WTC11 (cell line): ENCODE results near the gene CROCC2. TPM values are rescaled to one million over a fixed set of nuclear protein-coding genes. Genes with fewer than 3 reads are reported as not detected.

ENCODE experiments used
- ATAC-seq: fragments of 200-7000 bp; cut with Tn5 transposase; 2 replicates; pipeline ENCODE4 v1.10.0; 2021; ENCODE audit warnings: mild to moderate bottlenecking, moderate library complexity
- CTCF ChIA-PET: fragments of 300-600 bp; sonication (Branson Sonifier 250); formaldehyde crosslinking; loops from one replicate; lab custom pipeline; 2021; ENCODE audit warnings: antibody characterized with exemption; lab: Charles Lee
- POLR2A ChIA-PET: fragments of 350-600 bp; sonication (Branson Sonifier 250); formaldehyde crosslinking; loops from one replicate; lab custom pipeline; 2021; ENCODE audit warnings: antibody characterized with exemption; lab: Charles Lee
- DNase-seq: peaks from one replicate; pipeline ENCODE4 v3.0.0; 2021; ENCODE audit warnings: low spot score
- H3K27ac Mint-ChIP-seq: 2 replicates; pipeline ENCODE4 v1.8.0; 2021; ENCODE audit warnings: mixed read lengths
- H3K27me3 Mint-ChIP-seq: 2 replicates; pipeline ENCODE4 v1.8.0; 2021; ENCODE audit warnings: low read depth, mild to moderate bottlenecking, moderate library complexity, mixed read lengths
- H3K36me3 Mint-ChIP-seq: 2 replicates; pipeline ENCODE4 v1.8.0; 2021; ENCODE audit warnings: mixed read lengths
- H3K4me1 Mint-ChIP-seq: 2 replicates; pipeline ENCODE4 v1.8.0; 2022; ENCODE audit warnings: mixed read lengths
- H3K4me3 Mint-ChIP-seq: 2 replicates; pipeline ENCODE4 v1.8.0; 2021; ENCODE audit warnings: mild to moderate bottlenecking, moderate library complexity, mixed read lengths
- H3K9me3 Mint-ChIP-seq: 2 replicates; pipeline ENCODE4 v1.8.0; 2021; ENCODE audit warnings: mixed read lengths
- CBFB ChIP-seq: sonication (generic); formaldehyde crosslinking; IDR thresholded peaks from 2 replicates; pipeline ENCODE4 v1.8.1; 2022; ENCODE audit warnings: mild to moderate bottlenecking, low read depth, missing genetic modification reagents
- FOXJ3 ChIP-seq: sonication (generic); formaldehyde crosslinking; IDR thresholded peaks from 2 replicates; pipeline ENCODE4 v1.9.0; 2021; ENCODE audit warnings: missing genetic modification reagents, mild to moderate bottlenecking, borderline replicate concordance
- FOXK1 ChIP-seq: sonication (generic); formaldehyde crosslinking; IDR thresholded peaks from 2 replicates; pipeline ENCODE4 v1.8.0; 2022; ENCODE audit warnings: mild to moderate bottlenecking, moderate library complexity, missing genetic modification reagents
- FOXP1 ChIP-seq: sonication (generic); formaldehyde crosslinking; IDR thresholded peaks from 2 replicates; pipeline ENCODE4 v1.8.0; 2022; ENCODE audit warnings: missing genetic modification reagents, mild to moderate bottlenecking, moderate library complexity, borderline replicate concordance
- IRF2 ChIP-seq: sonication (generic); formaldehyde crosslinking; IDR thresholded peaks from 2 replicates; pipeline ENCODE4 v1.8.0; 2022; ENCODE audit warnings: low read depth, missing genetic modification reagents, borderline replicate concordance
- KAT7 ChIP-seq: sonication (generic); formaldehyde crosslinking; IDR thresholded peaks from 2 replicates; pipeline ENCODE4 v1.8.1; 2023; ENCODE audit warnings: missing genetic modification reagents, mild to moderate bottlenecking, borderline replicate concordance
- OVOL2 ChIP-seq: fragments of 250-450 bp; sonication (Bioruptor Pico); IDR thresholded peaks from 2 replicates; pipeline ENCODE4 v1.9.0; 2021; ENCODE audit warnings: mild to moderate bottlenecking, borderline replicate concordance
- SP1 ChIP-seq: sonication (generic); formaldehyde crosslinking; conservative IDR thresholded peaks from 2 replicates; pipeline ENCODE4 v1.8.1; 2022; ENCODE audit warnings: missing genetic modification reagents
- ZNF219 ChIP-seq: sonication (generic); formaldehyde crosslinking; IDR thresholded peaks from 2 replicates; pipeline ENCODE4 v1.8.0; 2023; ENCODE audit warnings: missing genetic modification reagents, mild to moderate bottlenecking, borderline replicate concordance
- ZNF263 ChIP-seq: sonication (generic); formaldehyde crosslinking; IDR thresholded peaks from 2 replicates; pipeline ENCODE4 v1.8.1; 2022; ENCODE audit warnings: low read depth, mild to moderate bottlenecking, moderate library complexity, missing genetic modification reagents
- ZNF396 ChIP-seq: fragments of 250-450 bp; sonication (Bioruptor Pico); IDR thresholded peaks from 2 replicates; pipeline ENCODE4 v1.8.0; 2021; ENCODE audit warnings: mild to moderate bottlenecking, moderate library complexity, borderline replicate concordance
- ZNF423 ChIP-seq: fragments of 250-450 bp; sonication (Bioruptor Pico); IDR thresholded peaks from 2 replicates; pipeline ENCODE4 v2.1.2; 2022; ENCODE audit warnings: mild to moderate bottlenecking, moderate library complexity
- ZNF671 ChIP-seq: fragments of 250-450 bp; sonication (Bioruptor Pico); IDR thresholded peaks from 2 replicates; pipeline ENCODE4 v1.8.0; 2021; ENCODE audit warnings: mild to moderate bottlenecking
- total RNA-seq: library from RNA; stranded (reverse); gene quantifications from 3 replicates; pipeline ENCODE4 v1.2.3, GENCODE V29; 2021
- TF ChIP-seq, protein P1 (sequence below): sonication (generic); formaldehyde crosslinking; IDR thresholded peaks from 2 replicates; pipeline ENCODE4 v1.8.1; 2023; ENCODE audit warnings: mild to moderate bottlenecking, missing genetic modification reagents, moderate library complexity
- TF ChIP-seq, protein P2 (sequence below): fragments of 250-450 bp; sonication (Bioruptor Pico); IDR thresholded peaks from 2 replicates; pipeline ENCODE4 v1.9.0; 2021; ENCODE audit warnings: moderate library complexity, mild to moderate bottlenecking, inconsistent platforms, borderline replicate concordance
- TF ChIP-seq, protein P3 (sequence below): fragments of 250-450 bp; sonication (Bioruptor Pico); conservative IDR thresholded peaks from 2 replicates; pipeline ENCODE4 v1.9.0; 2021; ENCODE audit warnings: mild to moderate bottlenecking
- TF ChIP-seq, protein P4 (sequence below): fragments of 250-450 bp; sonication (Bioruptor Pico); IDR thresholded peaks from 2 replicates; pipeline ENCODE4 v1.9.0; 2021; ENCODE audit warnings: mild to moderate bottlenecking
- TF ChIP-seq, protein P5 (sequence below): fragments of 250-450 bp; sonication (Bioruptor Pico); IDR thresholded peaks from 2 replicates; pipeline ENCODE4 v2.1.2; 2022; ENCODE audit warnings: mild to moderate bottlenecking, moderate library complexity
- TF ChIP-seq, protein P6 (sequence below): fragments of 250-450 bp; sonication (Bioruptor Pico); IDR thresholded peaks from 2 replicates; pipeline ENCODE4 v1.9.0; 2021; ENCODE audit warnings: mild to moderate bottlenecking, borderline replicate concordance

CROCC2 gene
- total RNA-seq, 1 experiment from 2014 or later, result not detected

DNA sequence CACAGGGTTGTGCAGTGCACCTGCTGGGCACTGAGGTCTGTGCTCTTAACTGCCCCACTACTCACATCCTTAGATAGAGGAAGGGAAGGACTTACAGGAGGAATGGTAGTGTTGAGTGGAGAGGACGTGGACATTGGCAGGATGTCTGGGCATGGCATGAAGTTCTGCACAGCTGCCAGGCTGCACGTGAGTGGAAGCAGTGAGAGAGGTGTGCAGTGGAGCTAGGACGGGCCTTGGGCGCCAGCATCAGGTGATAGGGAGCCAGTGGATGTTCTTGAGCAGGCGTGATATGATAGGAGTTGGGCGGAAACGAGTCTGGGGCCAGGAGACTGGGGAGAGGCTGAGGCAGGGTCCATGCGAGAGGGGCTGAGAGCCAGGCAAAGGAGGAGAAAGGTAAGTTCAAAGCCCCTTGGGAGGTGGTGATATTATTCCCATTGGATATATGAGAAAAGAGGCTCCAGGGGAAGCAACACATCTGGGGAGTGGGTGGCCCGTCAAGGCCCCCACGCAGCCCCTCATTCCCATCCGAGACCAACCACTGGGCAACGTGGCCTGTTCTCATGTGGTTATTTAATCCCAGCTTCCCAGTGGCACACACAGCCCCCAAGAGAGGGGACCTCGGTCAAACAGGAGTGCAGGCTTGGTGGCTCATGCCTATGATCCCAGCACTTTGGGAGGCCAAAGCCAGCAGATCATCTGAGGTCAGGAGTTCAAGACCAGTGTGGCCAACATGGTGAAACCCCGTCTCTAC lies 46.5 kb downstream of the CROCC2 start:
- H3K27me3 Mint-ChIP-seq, result no peaks in the 10 kb centered on the region
- H3K4me3 Mint-ChIP-seq, result no peak overlapping the region
- TF ChIP-seq KAT7 (CRISPR knock-in tag) (no peak), ZNF263 (no peak), IRF2 (CRISPR knock-in tag) (no peak), OVOL2 (CRISPR knock-in tag) (no peak), CBFB (no peak)
- TF ChIP-seq, protein P1, sequence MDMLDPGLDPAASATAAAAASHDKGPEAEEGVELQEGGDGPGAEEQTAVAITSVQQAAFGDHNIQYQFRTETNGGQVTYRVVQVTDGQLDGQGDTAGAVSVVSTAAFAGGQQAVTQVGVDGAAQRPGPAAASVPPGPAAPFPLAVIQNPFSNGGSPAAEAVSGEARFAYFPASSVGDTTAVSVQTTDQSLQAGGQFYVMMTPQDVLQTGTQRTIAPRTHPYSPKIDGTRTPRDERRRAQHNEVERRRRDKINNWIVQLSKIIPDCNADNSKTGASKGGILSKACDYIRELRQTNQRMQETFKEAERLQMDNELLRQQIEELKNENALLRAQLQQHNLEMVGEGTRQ, result no peak
- TF ChIP-seq, protein P2, sequence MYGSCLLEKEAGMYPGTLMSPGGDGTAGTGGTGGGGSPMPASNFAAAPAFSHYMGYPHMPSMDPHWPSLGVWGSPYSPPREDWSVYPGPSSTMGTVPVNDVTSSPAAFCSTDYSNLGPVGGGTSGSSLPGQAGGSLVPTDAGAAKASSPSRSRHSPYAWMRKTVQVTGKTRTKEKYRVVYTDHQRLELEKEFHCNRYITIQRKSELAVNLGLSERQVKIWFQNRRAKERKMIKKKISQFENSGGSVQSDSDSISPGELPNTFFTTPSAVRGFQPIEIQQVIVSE (CRISPR knock-in tag), result no peak
- no peak overlapping the region for H3K27ac Mint-ChIP-seq
- H3K9me3 Mint-ChIP-seq, result no peaks in the 10 kb centered on the region
- peaks cover 11% of the 10 kb centered on the region; the same call in 1 of the 2 replicates for H3K4me1 Mint-ChIP-seq
- H3K36me3 Mint-ChIP-seq, result no peaks in the 10 kb centered on the region
- POLR2A ChIA-PET, result no interaction called here
- no peak for ATAC-seq
- CTCF ChIA-PET, result interaction anchor here (1.4 kb wide), 1 partner anchor 31 kb away, joined by 4 read pairs; no protein-coding TSS in a partner anchor
- DNase-seq, result no peak

DNA sequence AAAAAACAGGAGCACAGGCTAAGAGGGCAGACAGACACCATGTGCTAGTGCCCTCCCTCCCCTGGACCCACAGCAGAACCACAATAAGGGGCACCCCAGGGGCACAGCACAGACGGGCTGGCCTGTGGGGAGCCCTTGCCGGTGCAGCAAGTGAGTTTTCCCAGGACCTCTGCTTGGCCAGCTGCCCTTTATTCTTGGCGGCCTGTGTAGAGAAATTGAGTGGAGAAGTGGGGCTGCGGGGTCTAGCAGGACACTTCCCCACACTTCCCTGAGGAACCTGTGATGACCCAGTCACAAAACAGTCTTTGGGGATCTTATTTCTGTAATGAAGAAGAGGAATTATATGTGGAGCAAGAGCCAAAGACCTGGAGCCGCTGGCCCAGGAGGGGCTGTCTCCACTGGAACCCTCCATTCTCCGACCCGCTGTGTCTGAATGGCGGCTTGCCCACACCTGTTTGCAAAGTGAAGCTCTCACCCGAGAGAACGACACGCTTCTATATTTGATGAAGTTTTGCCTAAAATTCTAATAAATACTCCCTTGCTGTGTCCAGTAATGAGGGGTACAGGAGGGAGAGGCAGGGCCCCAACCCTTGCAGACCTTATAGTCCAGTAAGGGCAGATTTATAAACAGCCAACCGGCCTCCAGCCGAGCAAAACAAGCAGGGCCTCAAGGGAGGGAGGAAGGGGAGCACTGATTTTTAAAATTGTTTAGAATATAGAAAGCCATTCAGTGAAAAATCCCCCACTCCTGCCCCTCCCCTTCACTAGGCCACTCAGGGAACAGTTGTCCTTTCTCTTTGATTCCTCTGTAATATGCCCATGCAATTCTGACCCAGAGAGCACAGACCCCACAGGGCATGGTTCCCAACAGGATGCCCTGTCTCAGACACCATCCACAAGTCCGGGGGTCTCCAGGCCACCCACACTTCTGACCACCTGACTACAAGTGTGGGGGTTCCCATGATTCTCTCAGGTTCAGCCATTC lies 47.6 kb downstream of the CROCC2 start:
- DNase-seq, result no peak
- Mint-ChIP-seq H3K36me3 (no peaks in the 10 kb centered on the region), H3K4me1 (peaks cover 11% of the 10 kb centered on the region; the same call in 1 of the 2 replicates), H3K27me3 (no peaks in the 10 kb centered on the region), H3K27ac (no peak overlapping the region), H3K4me3 (no peak overlapping the region), H3K9me3 (no peaks in the 10 kb centered on the region)
- ChIA-PET POLR2A (no interaction called here), CTCF (interaction anchor here (1.2 kb wide), 1 partner anchor 39 kb away, joined by 6 read pairs; no protein-coding TSS in a partner anchor)
- ATAC-seq, result no peak
- TF ChIP-seq ZNF396, result no peak
- TF ChIP-seq ZNF423 (CRISPR knock-in tag), result no peak
- no peak for TF ChIP-seq FOXK1 (CRISPR knock-in tag)
- TF ChIP-seq, protein P3, sequence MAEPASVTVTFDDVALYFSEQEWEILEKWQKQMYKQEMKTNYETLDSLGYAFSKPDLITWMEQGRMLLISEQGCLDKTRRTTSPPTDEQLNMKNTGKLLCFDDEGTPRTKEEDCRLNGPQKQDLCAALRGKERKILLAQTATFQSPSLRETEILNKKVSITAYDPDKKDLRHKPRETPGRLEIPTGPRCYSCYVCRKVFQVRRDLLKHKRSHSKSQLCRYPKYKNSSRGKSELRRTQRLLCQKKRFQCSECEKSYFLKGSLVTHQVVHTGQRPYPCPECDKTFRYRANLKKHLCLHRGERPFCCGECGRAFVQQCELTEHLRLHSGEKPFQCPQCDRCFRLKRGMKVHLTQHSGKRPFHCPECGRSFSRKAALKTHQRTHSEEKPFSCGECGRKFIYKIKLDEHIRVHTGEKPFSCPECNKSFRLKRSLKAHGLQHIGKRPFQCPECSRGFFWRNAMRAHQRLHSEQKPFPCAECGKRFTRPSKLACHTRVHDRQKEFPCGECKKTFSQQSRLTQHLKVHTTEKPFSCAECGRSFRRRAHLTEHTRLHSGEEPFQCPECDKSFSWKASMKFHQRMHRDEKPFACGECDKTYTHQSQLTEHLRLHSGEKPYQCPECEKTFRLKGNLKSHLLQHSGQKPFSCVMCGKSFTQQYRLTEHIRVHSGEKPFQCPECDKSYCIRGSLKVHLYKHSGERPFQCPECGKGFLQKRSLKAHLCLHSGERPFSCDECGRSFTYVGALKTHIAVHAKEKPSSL (CRISPR knock-in tag), result no peak
- TF ChIP-seq SP1 (CRISPR knock-in tag), result no peak
- no peak for TF ChIP-seq ZNF671 (CRISPR knock-in tag)
- no peak for TF ChIP-seq FOXP1 (CRISPR knock-in tag)
- TF ChIP-seq, protein P4, sequence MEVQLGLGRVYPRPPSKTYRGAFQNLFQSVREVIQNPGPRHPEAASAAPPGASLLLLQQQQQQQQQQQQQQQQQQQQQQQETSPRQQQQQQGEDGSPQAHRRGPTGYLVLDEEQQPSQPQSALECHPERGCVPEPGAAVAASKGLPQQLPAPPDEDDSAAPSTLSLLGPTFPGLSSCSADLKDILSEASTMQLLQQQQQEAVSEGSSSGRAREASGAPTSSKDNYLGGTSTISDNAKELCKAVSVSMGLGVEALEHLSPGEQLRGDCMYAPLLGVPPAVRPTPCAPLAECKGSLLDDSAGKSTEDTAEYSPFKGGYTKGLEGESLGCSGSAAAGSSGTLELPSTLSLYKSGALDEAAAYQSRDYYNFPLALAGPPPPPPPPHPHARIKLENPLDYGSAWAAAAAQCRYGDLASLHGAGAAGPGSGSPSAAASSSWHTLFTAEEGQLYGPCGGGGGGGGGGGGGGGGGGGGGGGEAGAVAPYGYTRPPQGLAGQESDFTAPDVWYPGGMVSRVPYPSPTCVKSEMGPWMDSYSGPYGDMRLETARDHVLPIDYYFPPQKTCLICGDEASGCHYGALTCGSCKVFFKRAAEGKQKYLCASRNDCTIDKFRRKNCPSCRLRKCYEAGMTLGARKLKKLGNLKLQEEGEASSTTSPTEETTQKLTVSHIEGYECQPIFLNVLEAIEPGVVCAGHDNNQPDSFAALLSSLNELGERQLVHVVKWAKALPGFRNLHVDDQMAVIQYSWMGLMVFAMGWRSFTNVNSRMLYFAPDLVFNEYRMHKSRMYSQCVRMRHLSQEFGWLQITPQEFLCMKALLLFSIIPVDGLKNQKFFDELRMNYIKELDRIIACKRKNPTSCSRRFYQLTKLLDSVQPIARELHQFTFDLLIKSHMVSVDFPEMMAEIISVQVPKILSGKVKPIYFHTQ (CRISPR knock-in tag), result no peak
- TF ChIP-seq, protein P5, sequence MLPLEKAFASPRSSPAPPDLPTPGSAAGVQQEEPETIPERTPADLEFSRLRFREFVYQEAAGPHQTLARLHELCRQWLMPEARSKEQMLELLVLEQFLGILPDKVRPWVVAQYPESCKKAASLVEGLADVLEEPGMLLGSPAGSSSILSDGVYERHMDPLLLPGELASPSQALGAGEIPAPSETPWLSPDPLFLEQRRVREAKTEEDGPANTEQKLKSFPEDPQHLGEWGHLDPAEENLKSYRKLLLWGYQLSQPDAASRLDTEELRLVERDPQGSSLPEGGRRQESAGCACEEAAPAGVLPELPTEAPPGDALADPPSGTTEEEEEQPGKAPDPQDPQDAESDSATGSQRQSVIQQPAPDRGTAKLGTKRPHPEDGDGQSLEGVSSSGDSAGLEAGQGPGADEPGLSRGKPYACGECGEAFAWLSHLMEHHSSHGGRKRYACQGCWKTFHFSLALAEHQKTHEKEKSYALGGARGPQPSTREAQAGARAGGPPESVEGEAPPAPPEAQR (CRISPR knock-in tag), result no peak
- TF ChIP-seq, protein P6, sequence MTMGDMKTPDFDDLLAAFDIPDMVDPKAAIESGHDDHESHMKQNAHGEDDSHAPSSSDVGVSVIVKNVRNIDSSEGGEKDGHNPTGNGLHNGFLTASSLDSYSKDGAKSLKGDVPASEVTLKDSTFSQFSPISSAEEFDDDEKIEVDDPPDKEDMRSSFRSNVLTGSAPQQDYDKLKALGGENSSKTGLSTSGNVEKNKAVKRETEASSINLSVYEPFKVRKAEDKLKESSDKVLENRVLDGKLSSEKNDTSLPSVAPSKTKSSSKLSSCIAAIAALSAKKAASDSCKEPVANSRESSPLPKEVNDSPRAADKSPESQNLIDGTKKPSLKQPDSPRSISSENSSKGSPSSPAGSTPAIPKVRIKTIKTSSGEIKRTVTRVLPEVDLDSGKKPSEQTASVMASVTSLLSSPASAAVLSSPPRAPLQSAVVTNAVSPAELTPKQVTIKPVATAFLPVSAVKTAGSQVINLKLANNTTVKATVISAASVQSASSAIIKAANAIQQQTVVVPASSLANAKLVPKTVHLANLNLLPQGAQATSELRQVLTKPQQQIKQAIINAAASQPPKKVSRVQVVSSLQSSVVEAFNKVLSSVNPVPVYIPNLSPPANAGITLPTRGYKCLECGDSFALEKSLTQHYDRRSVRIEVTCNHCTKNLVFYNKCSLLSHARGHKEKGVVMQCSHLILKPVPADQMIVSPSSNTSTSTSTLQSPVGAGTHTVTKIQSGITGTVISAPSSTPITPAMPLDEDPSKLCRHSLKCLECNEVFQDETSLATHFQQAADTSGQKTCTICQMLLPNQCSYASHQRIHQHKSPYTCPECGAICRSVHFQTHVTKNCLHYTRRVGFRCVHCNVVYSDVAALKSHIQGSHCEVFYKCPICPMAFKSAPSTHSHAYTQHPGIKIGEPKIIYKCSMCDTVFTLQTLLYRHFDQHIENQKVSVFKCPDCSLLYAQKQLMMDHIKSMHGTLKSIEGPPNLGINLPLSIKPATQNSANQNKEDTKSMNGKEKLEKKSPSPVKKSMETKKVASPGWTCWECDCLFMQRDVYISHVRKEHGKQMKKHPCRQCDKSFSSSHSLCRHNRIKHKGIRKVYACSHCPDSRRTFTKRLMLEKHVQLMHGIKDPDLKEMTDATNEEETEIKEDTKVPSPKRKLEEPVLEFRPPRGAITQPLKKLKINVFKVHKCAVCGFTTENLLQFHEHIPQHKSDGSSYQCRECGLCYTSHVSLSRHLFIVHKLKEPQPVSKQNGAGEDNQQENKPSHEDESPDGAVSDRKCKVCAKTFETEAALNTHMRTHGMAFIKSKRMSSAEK, result no peak
- TF ChIP-seq ZNF219, result no peak
- no peak for TF ChIP-seq FOXJ3
